HCT116 (cell line): ENCODE results near the gene COX20. TPM values are rescaled to one million over a fixed set of nuclear protein-coding genes. Genes with fewer than 3 reads are reported as not detected.

Source experiments
- ATAC-seq: fragments of 200-7000 bp; cut with Tn5 transposase; 2 replicates; pipeline ENCODE4 v1.9.1; 2020; ENCODE audit warnings: mild to moderate bottlenecking, moderate library complexity
- BruUV-seq: library from RNA; stranded (reverse); fragments of 400-500 nt; replicated peaks from 2 replicates; lab custom pipeline; 2021; lab: Mats Ljungman, UMichigan
- CTCF ChIA-PET: fragments of 300-600 bp; sonication (Branson Sonifier 250); formaldehyde crosslinking; loops from one replicate; lab custom pipeline; 2021; ENCODE audit warnings: antibody characterized with exemption; lab: Charles Lee
- POLR2A ChIA-PET: fragments of 300-600, 350-600 bp; sonication (Branson Sonifier 250); formaldehyde crosslinking; loops from one replicate; lab custom pipeline; 2021; ENCODE audit warnings: antibody characterized with exemption; lab: Charles Lee
- RAD21 ChIA-PET, 2 experiments: fragments of 300-600 bp; sonication (Branson Sonifier 250); formaldehyde crosslinking; loops; one replicate each; lab custom pipeline; 2023; ENCODE audit warnings: low total read pairs in 2 of 2; ENCODE audit not compliant: uncharacterized antibody in 2 of 2, unreplicated experiment in 2 of 2, low non-redundant PET in 1 of 2; lab: Charles Lee
- DNase-seq: peaks from one replicate; pipeline ENCODE4 v3.0.0-alpha.2; 2010; ENCODE audit warnings: low read depth, low spot score
- H2AFZ ChIP-seq: fragments of 200-600 bp; shearing (Covaris generic), sonication (generic); 2 replicates; pipeline ENCODE4 v1.6.1; 2017; ENCODE audit warnings: low read depth, mixed run types, mixed read lengths, antibody characterized with exemption, low read length; ENCODE audit not compliant: poor library complexity, severe bottlenecking
- H3K27ac ChIP-seq: 2 replicates; pipeline ENCODE4 v1.5.1; 2012; ENCODE audit warnings: low read depth, low read length
- H3K27me3 ChIP-seq: fragments of 200-600 bp; sonication (generic); 2 replicates; pipeline ENCODE4 v1.6.1; 2016; ENCODE audit warnings: mixed run types, low read length, mixed read lengths; ENCODE audit not compliant: insufficient read depth
- H3K36me3 ChIP-seq, 2 experiments: fragments of 200-500 bp in 1 of 2; fragments of 200-600 bp in 1 of 2; sonication (Bioruptor generic) in 1 of 2; sonication (generic) in 1 of 2; 2 replicates each; pipeline versions ENCODE4 v1.5.1 to v1.6.1; 2014 to 2016; ENCODE audit warnings: low read length in 2 of 2, inconsistent platforms in 1 of 2, mixed read lengths in 1 of 2, mixed run types in 1 of 2; ENCODE audit not compliant: insufficient read depth in 2 of 2, control insufficient read depth in 1 of 2
- H3K4me1 ChIP-seq, 2 experiments: fragments of 200-600 bp in 1 of 2; sonication (generic) in 1 of 2; 2 replicates each; pipeline versions ENCODE4 v1.5.1 to v1.6.1; 2012 to 2017; ENCODE audit warnings: low read length in 2 of 2, inconsistent platforms in 1 of 2, mild to moderate bottlenecking in 1 of 2, mixed read lengths in 1 of 2, mixed run types in 1 of 2, moderate library complexity in 1 of 2; ENCODE audit not compliant: insufficient read depth in 2 of 2, control insufficient read depth in 1 of 2
- H3K4me2 ChIP-seq: fragments of 200-600 bp; sonication (generic); 2 replicates; pipeline ENCODE4 v1.6.1; 2017; ENCODE audit warnings: mixed run types, low read length, mixed read lengths
- H3K4me3 ChIP-seq, 2 experiments: fragments of 200-600 bp in 1 of 2; sonication (generic) in 1 of 2; replicated peaks in 1 of 2; 2 replicates each; pipeline ENCODE4 v1.5.1; 2011 to 2016; ENCODE audit warnings: low read length in 2 of 2, control low read depth in 1 of 2, low read depth in 1 of 2, mild to moderate bottlenecking in 1 of 2, mixed read lengths in 1 of 2, mixed run types in 1 of 2
- H3K79me2 ChIP-seq: fragments of 200-600 bp; sonication (generic); 2 replicates; pipeline ENCODE4 v1.6.1; 2017; ENCODE audit warnings: mild to moderate bottlenecking, mixed run types, low read length, moderate library complexity, mixed read lengths; ENCODE audit not compliant: insufficient read depth
- H3K9ac ChIP-seq: fragments of 200-600 bp; sonication (generic); 2 replicates; pipeline ENCODE4 v1.6.1; 2016; ENCODE audit warnings: low read length, mixed read lengths
- H3K9me2 ChIP-seq: fragments of 200-600 bp; sonication (generic), shearing (Covaris generic); 2 replicates; pipeline ENCODE4 v1.6.1; 2017; ENCODE audit warnings: mixed run types, mild to moderate bottlenecking, moderate library complexity; ENCODE audit not compliant: insufficient read depth
- H3K9me3 ChIP-seq, 2 experiments: fragments of 200-500 bp in 1 of 2; fragments of 200-600 bp in 1 of 2; sonication (Bioruptor generic) in 1 of 2; sonication (generic) in 1 of 2; 2 replicates each; pipeline ENCODE4 v1.6.1; 2014 to 2017; ENCODE audit warnings: low read length in 2 of 2, mixed read lengths in 2 of 2, inconsistent platforms in 1 of 2, low read depth in 1 of 2, mild to moderate bottlenecking in 1 of 2, mixed run types in 1 of 2, moderate library complexity in 1 of 2; ENCODE audit not compliant: control insufficient read depth in 1 of 2, insufficient read depth in 1 of 2
- H4K20me1 ChIP-seq: fragments of 200-600 bp; sonication (generic), shearing (Covaris generic); 2 replicates; pipeline ENCODE4 v1.6.1; 2017; ENCODE audit warnings: mixed run types, mild to moderate bottlenecking, moderate library complexity; ENCODE audit not compliant: insufficient read depth
- CBX3 ChIP-seq: IDR thresholded peaks from 2 replicates; pipeline ENCODE4 v1.6.1; 2012; ENCODE audit warnings: low read depth
- CEBPB ChIP-seq: IDR thresholded peaks from 2 replicates; pipeline ENCODE4 v1.6.1; 2012; ENCODE audit warnings: low read depth
- CTCF ChIP-seq, 3 experiments: fragments of 200-600 bp in 1 of 3; sonication (generic) in 1 of 3; IDR thresholded peaks in 2 of 3; conservative IDR thresholded peaks in 1 of 3; 2 replicates each; pipeline ENCODE4 v1.5.1; 2012 to 2017; ENCODE audit warnings: low read depth in 2 of 3, low read length in 2 of 3, antibody characterized with exemption in 1 of 3, borderline replicate concordance in 1 of 3, control low read depth in 1 of 3, mild to moderate bottlenecking in 1 of 3, mixed read lengths in 1 of 3, mixed run types in 1 of 3, moderate library complexity in 1 of 3; ENCODE audit not compliant: insufficient read depth in 1 of 3
- ELF1 ChIP-seq: IDR thresholded peaks from 2 replicates; pipeline ENCODE4 v1.6.1; 2012; ENCODE audit warnings: low read depth, borderline replicate concordance
- JUND ChIP-seq: IDR thresholded peaks from 2 replicates; pipeline ENCODE4 v1.6.1; 2012
- POLR2A ChIP-seq: IDR thresholded peaks from 2 replicates; pipeline ENCODE4 v1.7.0; 2011; ENCODE audit warnings: borderline replicate concordance; ENCODE audit not compliant: insufficient read depth, insufficient read length; ENCODE audit errors: extremely low read depth
- POLR2AphosphoS5 ChIP-seq: IDR thresholded peaks from 2 replicates; pipeline ENCODE4 v1.6.1; 2011; ENCODE audit warnings: mild to moderate bottlenecking, low read depth, low read length, moderate library complexity
- SIN3A ChIP-seq: IDR thresholded peaks from 2 replicates; pipeline ENCODE4 v1.6.1; 2012; ENCODE audit warnings: low read depth
- SP1 ChIP-seq: IDR thresholded peaks from 2 replicates; pipeline ENCODE4 v1.6.1; 2012; ENCODE audit warnings: low read depth
- TCF7L2 ChIP-seq: IDR thresholded peaks from 2 replicates; pipeline ENCODE4 v1.7.0; 2011; ENCODE audit warnings: borderline replicate concordance, inconsistent platforms; ENCODE audit not compliant: insufficient read depth, insufficient read length; ENCODE audit errors: extremely low read depth
- ZBTB33 ChIP-seq: IDR thresholded peaks from 2 replicates; pipeline ENCODE4 v1.6.1; 2011; ENCODE audit warnings: mild to moderate bottlenecking, low read length, moderate library complexity; ENCODE audit not compliant: insufficient replicate concordance; ENCODE audit errors: extremely low read depth
- ZFX ChIP-seq: fragments of 450-650 bp; IDR thresholded peaks from 2 replicates; pipeline ENCODE4 v1.6.1; 2017
- intact Hi-C: fragments of 100-400 bp; cut with micrococcal nuclease; formaldehyde crosslinking; loops from 2 replicates; pipeline ENCODE4 v1.10.0; 2022
- total RNA-seq: library from RNA; stranded (reverse); gene quantifications from one replicate; pipeline ENCODE4 v1.2.1, GENCODE V29; 2021; ENCODE audit not compliant: unreplicated experiment

COX20 gene
- total RNA-seq, 1 experiment from 2014 or later: 48.1 TPM

- H4K20me1 ChIP-seq: peaks cover 16% of the 10 kb centered on the region; the same call in 1 of the 2 replicates
- no peak for DNase-seq
- H3K4me3 ChIP-seq: no peak overlapping the region
- ChIA-PET RAD21 (no interaction called here), POLR2A (interaction anchor here (0.6 to 0.8 kb wide), 3 partner anchors 9 to 792 kb away, joined by 3 to 5 read pairs (median 4); no protein-coding TSS in a partner anchor), CTCF (interaction anchor here (1.8 kb wide), 1 partner anchor 203 kb away, joined by 5 read pairs; no protein-coding TSS in a partner anchor)
- peaks cover 0 to 30% of the 10 kb centered on the region in 2 experiments; a peak in 3 of 4 replicates for H3K4me1 ChIP-seq
- intact Hi-C loops: loop anchor here (10.0 kb wide), 1 partner anchor 1315 kb away; no protein-coding TSS in a partner anchor
- no TSS peak for BruUV-seq
- H3K9me3 ChIP-seq: no peaks in the 10 kb centered on the region
- H3K9ac ChIP-seq: no peak overlapping the region
- TF ChIP-seq TCF7L2 (no peak), SP1 (no peak), JUND (0 out of 2 replicates have a peak, but pooled peaks have one; percentile 6), ELF1 (no peak), ZFX (no peak), CTCF (IDR thresholded peaks at IDR 0.05 in 2 of 3, conservative IDR thresholded peaks at IDR 0.05 in 1 of 3; ENCODE audit: borderline replicate concordance in 1 of 3, insufficient read depth in 1 of 3, low read depth in 2 of 3, low read length in 2 of 3) (no peak), POLR2A (no peak), CBX3 (no peak), SIN3A (no peak), CEBPB (no peak), POLR2AphosphoS5 (0 out of 2 replicates have a peak, but pooled peaks have one; percentile 14), ZBTB33 (no peak)
- no peaks in the 10 kb centered on the region for H3K9me2 ChIP-seq
- no peaks in the 10 kb centered on the region for H3K27me3 ChIP-seq
- H2AFZ ChIP-seq: no peak overlapping the region
- no peak for ATAC-seq
- peaks cover 28 to 30% of the 10 kb centered on the region in 2 experiments for H3K36me3 ChIP-seq
- H3K79me2 ChIP-seq: peaks cover 86% of the 10 kb centered on the region
- no peak overlapping the region for H3K4me2 ChIP-seq
- H3K27ac ChIP-seq: no peak overlapping the region; the same call in 1 of the 2 replicates
Observed at GRCh38 chr1:244839656-244840055, 4.2 kb downstream of the COX20 start.
